Osteocyte (in vitro differentiated cells): ENCODE measurements around the gene LGMN. TPM values are rescaled to one million over a fixed set of nuclear protein-coding genes. Genes with fewer than 3 reads are reported as not detected.

Experiments used
- DNase-seq: peaks from one replicate; pipeline ENCODE4 v3.0.0; 2021; ENCODE audit warnings: mixed read lengths; ENCODE audit not compliant: unreplicated experiment; ENCODE audit errors: extremely low spot score
- H3K27ac Mint-ChIP-seq: one replicate; pipeline ENCODE4 v1.8.0; 2021; ENCODE audit warnings: mild to moderate bottlenecking, mixed read lengths; ENCODE audit not compliant: unreplicated experiment
- H3K27me3 Mint-ChIP-seq: one replicate; pipeline ENCODE4 v1.8.0; 2021; ENCODE audit warnings: mixed read lengths; ENCODE audit not compliant: unreplicated experiment
- H3K36me3 Mint-ChIP-seq: one replicate; pipeline ENCODE4 v1.8.0; 2021; ENCODE audit warnings: mixed read lengths; ENCODE audit not compliant: unreplicated experiment
- H3K4me1 Mint-ChIP-seq: one replicate; pipeline ENCODE4 v1.8.0; 2021; ENCODE audit warnings: mixed read lengths; ENCODE audit not compliant: unreplicated experiment
- H3K4me3 Mint-ChIP-seq: one replicate; pipeline ENCODE4 v1.8.0; 2021; ENCODE audit warnings: mild to moderate bottlenecking, moderate library complexity, mixed read lengths; ENCODE audit not compliant: unreplicated experiment
- H3K9me3 Mint-ChIP-seq: one replicate; pipeline ENCODE4 v1.8.0; 2021; ENCODE audit warnings: mixed read lengths; ENCODE audit not compliant: unreplicated experiment
- total RNA-seq: library from RNA; stranded (reverse); gene quantifications from 2 replicates; pipeline ENCODE4 v1.2.1, GENCODE V29; 2021
- TF ChIP-seq, protein P1 (sequence below): fragments of 200-600 bp; sonication (generic); IDR thresholded peaks from 2 replicates; pipeline ENCODE4 v1.5.0; 2021; ENCODE audit warnings: antibody characterized with exemption, mild to moderate bottlenecking, moderate library complexity

LGMN gene
- total RNA-seq, 1 donor from 2014 or later: 66.3 TPM

DNA sequence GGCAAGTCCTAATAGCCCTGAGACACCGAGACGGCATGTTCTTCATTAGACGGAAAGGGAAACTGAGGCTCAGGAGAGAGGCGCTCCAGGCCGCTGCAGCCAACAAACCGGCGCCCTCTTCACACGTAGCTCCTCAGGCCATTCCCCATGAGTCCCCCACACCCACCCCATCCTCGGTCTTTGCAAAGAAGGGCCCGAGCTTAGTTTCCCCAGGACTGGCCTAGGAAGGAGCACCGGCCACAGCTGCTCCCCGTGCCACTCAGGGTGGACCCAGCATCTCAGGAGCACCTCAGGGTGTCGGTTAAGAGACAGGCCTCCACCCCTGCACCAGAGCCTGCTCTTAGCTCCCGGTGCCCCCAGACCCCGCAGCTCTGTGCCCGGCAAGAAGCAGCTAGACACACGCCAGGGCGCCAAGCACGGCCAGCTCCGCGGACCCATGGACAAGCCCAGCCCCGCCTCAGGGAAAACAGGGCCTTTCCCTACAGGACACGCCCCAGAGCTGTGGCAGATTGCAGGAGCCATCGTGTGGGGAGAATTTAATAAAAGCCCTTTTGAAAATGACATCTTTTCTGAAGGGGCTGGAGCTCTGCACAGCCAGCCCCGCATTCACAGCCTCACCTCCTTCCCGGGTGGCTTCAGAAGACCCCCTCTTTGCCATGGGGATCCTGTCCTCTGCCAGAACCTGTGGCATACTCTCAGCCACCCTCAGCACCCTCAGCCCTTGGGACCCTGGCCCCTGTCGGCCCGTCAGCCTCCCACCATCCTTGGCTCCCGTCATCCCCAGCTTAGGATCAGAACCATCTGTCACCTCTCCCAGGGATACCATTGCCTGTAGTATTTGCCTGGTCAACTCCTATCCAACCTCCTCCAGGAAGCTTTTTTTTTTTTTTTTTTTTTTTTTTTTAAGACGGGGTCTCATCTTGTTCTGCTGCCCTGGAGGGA is 59.7 kb downstream of the LGMN start:
- no peak overlapping the region for H3K4me3 Mint-ChIP-seq
- H3K27ac Mint-ChIP-seq: no peak overlapping the region
- H3K36me3 Mint-ChIP-seq: peaks cover 3% of the 10 kb centered on the region
- H3K4me1 Mint-ChIP-seq: peaks cover 1% of the 10 kb centered on the region
- DNase-seq: no peak
- TF ChIP-seq, protein P1, sequence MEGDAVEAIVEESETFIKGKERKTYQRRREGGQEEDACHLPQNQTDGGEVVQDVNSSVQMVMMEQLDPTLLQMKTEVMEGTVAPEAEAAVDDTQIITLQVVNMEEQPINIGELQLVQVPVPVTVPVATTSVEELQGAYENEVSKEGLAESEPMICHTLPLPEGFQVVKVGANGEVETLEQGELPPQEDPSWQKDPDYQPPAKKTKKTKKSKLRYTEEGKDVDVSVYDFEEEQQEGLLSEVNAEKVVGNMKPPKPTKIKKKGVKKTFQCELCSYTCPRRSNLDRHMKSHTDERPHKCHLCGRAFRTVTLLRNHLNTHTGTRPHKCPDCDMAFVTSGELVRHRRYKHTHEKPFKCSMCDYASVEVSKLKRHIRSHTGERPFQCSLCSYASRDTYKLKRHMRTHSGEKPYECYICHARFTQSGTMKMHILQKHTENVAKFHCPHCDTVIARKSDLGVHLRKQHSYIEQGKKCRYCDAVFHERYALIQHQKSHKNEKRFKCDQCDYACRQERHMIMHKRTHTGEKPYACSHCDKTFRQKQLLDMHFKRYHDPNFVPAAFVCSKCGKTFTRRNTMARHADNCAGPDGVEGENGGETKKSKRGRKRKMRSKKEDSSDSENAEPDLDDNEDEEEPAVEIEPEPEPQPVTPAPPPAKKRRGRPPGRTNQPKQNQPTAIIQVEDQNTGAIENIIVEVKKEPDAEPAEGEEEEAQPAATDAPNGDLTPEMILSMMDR: no peak
- H3K9me3 Mint-ChIP-seq: no peaks in the 10 kb centered on the region
- H3K27me3 Mint-ChIP-seq: no peaks in the 10 kb centered on the region

DNA sequence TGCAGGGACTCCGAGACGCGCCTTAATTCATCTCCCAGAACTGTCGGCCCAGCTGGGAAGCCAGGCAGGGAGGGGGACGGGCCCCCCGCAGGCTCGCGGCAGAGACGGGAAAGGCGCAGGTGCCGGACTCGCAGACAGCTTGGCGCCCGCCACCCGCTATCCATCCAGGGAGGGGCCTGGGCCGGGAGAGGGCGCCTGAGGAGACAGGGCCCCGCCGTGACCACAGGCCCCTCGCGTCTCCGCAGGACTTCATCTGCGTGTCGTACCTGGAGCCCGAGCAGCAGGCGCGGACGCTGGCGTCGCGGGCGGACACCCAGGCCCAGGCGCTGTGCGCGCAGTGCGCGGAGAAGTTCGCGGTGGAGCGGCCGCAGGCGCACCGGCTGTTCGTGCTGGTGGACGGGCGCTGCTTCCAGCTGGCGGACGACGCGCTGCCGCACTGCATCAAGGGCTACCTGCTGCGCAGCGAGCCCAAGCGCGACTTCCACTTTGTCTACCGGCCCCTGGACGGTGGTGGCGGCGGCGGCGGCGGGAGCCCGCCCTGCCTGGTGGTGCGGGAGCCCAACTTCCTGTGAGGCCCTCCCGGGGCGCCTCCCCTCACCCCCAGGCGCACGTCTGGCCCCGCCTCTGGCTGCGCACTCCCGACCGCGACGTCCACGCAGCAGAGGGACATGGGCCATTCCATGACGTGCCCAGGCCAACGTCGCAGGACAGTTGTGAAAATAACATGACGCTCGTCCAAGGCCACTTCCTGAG is 60.6 kb downstream of the LGMN start:
- Mint-ChIP-seq H3K9me3 (no peaks in the 10 kb centered on the region), H3K4me1 (peaks cover 1% of the 10 kb centered on the region), H3K27ac (no peak overlapping the region), H3K36me3 (peaks cover 6% of the 10 kb centered on the region), H3K4me3 (no peak overlapping the region), H3K27me3 (no peaks in the 10 kb centered on the region)
- TF ChIP-seq, protein P1: no peak
- no peak for DNase-seq

DNA sequence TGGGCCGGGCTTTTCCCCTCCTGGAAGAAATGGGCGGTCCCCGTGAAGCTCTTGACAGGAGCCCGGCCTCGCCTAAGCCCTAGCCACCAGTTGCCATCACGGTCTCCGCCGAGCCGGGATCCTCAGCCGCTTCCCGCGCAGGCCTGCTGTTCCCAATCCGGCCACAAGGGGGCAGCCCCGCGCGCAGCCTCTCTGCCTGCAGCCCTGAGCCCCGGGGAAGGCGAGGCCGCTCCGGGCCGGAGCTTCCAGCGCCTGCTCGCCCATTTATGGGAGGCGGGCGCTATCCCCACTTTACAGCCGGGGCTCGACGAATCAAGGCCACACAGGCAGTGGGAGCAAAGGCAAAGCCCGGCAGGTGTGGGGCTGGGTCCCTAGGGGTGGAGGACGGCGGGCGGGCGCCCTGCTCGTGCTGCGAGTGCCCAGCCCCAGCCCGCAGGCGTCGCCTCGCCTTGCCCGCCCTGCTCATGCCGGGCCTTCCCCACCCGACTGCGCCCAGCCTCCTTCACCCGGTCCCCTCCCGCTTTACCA is 61.5 kb downstream of the LGMN start:
- no peak overlapping the region for H3K4me3 Mint-ChIP-seq

DNA sequence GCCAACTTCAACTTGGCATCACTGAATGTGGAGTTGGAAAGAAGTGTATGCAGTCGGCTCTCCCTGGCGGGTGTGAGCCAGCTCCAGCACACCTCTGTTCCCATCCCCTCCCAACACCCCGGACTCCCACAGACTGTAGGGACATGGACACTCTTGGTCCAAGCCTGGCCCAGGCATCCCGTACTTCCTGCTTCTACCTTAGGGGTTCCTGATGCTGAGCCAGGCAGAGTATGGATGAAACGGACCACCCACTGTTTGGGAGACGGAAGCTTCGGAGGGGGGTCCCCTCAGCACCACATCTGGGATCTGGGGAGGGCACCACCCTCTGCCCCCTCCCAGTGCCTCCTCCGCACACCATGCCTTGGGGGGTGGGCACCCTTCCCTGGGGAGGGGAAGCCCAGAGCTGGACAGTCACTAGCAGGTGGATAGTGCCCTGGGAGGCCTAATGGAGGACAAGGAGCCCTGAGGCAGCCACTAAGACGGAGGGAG is 62.0 kb downstream of the LGMN start:
- Mint-ChIP-seq H3K9me3 (no peaks in the 10 kb centered on the region), H3K4me1 (peaks cover 1% of the 10 kb centered on the region), H3K27me3 (no peaks in the 10 kb centered on the region), H3K4me3 (no peak overlapping the region), H3K27ac (no peak overlapping the region), H3K36me3 (peaks cover 10% of the 10 kb centered on the region)
- TF ChIP-seq, protein P1: no peak
- no peak for DNase-seq

More for the DNA sequence above, 61.5 kb downstream of the LGMN start:
- H3K4me1 Mint-ChIP-seq: peaks cover 1% of the 10 kb centered on the region
- no peaks in the 10 kb centered on the region for H3K9me3 Mint-ChIP-seq
- peaks cover 10% of the 10 kb centered on the region for H3K36me3 Mint-ChIP-seq
- peak; percentile 96 for DNase-seq
- no peaks in the 10 kb centered on the region for H3K27me3 Mint-ChIP-seq
- TF ChIP-seq, protein P1: peak; percentile 98
- no peak overlapping the region for H3K27ac Mint-ChIP-seq
